ENCODE results near the gene CDK4.

DNA sequence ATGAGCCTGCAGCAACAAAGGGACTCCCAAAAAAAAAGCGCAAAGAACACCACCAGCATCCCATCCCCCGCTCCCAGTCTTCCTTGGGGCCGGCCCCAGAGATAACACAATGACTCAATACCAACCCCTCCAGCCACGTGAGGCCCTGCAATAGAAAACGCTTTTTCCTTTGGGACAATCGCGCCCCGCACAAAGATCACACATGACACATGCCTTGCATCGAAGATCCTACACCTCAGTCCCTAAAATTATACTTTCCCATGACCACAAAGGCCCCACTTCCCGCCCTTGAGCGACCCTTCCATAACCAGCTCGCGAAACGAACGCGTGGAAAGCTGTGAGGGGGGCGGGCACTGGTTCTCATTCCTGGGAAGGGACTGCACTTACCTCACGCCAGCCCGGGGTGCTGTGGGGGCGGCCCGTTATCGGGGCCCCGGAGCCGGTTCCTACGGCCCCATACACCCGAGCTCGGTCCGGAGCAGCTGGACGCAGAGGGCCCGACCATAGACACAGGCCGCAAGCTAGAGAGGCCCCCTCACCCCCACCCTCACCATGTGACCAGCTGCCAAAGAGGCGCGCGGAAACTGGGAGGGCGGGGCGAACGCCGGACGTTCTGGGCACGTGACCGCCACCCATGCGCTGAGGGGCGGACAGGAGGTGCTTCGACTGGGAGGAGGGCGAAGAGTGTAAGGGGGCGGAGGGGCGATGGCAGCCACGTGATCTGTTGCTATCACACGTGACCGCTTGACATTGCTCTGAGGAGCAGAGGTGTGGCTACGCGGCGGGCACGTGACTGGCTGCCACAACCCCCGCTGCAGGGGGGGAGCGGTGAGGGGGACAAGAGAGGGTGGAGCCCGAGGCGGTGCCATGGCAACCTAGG is at the start of gene CDK4:
- TF ChIP-seq POLR2A (IDR thresholded peaks at IDR 0.05), result peak; percentile 67 to 86
- TF ChIP-seq CTCF (IDR thresholded peaks at IDR 0.05), result peak in 2 of 5 experiments; percentile 4 to 45
- TF ChIP-seq EP300 (IDR thresholded peaks at IDR 0.05), result peak; percentile 93 to 99

All from tibial nerve (tissue), 4 donors.